Measurements from ENCODE around the gene ECI1.

ECI1 gene

DNA sequence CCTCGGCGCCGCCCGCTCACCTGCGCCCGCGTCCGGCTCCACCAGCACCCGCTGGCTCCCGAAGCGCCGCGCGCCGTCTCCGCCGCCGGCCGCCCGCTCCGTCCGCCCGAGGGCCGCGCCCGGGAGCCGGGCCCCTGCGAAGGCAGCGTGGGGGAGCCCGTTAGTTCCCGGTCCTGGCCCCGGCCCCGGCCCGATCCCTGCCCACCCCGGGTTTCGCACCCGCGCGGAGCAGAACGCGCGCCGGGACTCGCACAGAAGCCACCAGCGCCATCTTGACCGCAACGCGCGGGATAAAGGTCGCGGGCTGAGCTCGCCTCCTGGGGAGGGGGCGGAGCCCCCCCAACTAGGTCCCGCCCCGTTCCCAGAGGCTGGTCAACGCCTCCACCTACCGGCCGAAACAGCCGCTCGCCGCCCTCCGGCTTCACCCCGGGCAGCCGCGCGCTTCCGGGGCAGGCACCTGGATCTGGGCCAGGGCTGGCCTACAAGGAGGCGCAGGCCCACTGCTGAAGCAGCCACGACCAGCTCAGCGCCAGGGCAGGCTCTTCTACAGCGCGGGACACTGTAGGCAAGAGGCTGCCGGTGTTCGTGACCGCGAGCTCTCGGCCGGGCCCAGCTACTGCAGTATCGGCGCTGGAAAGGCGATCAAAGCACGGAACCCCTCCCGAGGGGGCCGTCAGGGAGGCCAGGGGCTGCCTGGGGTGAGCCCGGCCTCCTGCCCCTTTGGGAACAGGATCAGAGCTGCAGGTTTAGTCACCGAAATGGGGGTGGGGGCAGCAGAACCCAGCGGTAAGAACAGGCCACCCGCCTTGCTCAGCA is at the start of gene ECI1:
Gene ECI1, minus strand, starts transcription at position 292 of the 816 bp plus-strand sequence. Its CDS starts 21 bp downstream, at position 271.
- Histone ChIP-seq H3K4me2 (ENCODE audit: low read length) (peak within 1 kb of the TSS; percentile 82), H2AFZ (ENCODE audit: low read length) (no peak within 1 kb of the TSS), H3K79me2 (ENCODE audit: insufficient read depth, low read length) (peaks cover 9% of the 10 kb centered on the region), H3K4me1 (ENCODE audit: insufficient read depth, low read length, severe bottlenecking) (peaks cover 29% of the 10 kb centered on the region), H3K9ac (ENCODE audit: low read length) (peak within 1 kb of the TSS; percentile 74), H3K9me2 (ENCODE audit: low read depth, low read length) (no peaks in the 10 kb centered on the region), H3K36me3 (ENCODE audit: insufficient read depth, low read length) (peaks cover 46% of the 10 kb centered on the region), H3F3A (ENCODE audit: insufficient read depth, low read length) (peaks cover 15% of the 10 kb centered on the region), H4K20me1 (ENCODE audit: insufficient read depth, low read length) (no peaks in the 10 kb centered on the region), H3K27me3 (ENCODE audit: insufficient read depth, low read length) (no peaks in the 10 kb centered on the region), H3K9me3 (ENCODE audit: low read length) (no peaks in the 10 kb centered on the region), H3K4me3 (ENCODE audit: low read depth, low read length, poor library complexity, severe bottlenecking) (peak within 1 kb of the TSS; percentile 70), H3K27ac (ENCODE audit: low read depth, low read length, poor library complexity, severe bottlenecking) (peak within 1 kb of the TSS; percentile 81)
- TF ChIP-seq EZH2 (IDR thresholded peaks at IDR 0.05; ENCODE audit: borderline replicate concordance, low read length): no peak
- TF ChIP-seq, protein P1, sequence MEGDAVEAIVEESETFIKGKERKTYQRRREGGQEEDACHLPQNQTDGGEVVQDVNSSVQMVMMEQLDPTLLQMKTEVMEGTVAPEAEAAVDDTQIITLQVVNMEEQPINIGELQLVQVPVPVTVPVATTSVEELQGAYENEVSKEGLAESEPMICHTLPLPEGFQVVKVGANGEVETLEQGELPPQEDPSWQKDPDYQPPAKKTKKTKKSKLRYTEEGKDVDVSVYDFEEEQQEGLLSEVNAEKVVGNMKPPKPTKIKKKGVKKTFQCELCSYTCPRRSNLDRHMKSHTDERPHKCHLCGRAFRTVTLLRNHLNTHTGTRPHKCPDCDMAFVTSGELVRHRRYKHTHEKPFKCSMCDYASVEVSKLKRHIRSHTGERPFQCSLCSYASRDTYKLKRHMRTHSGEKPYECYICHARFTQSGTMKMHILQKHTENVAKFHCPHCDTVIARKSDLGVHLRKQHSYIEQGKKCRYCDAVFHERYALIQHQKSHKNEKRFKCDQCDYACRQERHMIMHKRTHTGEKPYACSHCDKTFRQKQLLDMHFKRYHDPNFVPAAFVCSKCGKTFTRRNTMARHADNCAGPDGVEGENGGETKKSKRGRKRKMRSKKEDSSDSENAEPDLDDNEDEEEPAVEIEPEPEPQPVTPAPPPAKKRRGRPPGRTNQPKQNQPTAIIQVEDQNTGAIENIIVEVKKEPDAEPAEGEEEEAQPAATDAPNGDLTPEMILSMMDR (IDR thresholded peaks at IDR 0.05; ENCODE audit: low read length): peak; percentile 54

- Histone ChIP-seq H3K27me3 (ENCODE audit: insufficient read depth, low read length) (peaks cover 7% of the 10 kb centered on the region; the same call in 1 of the 2 replicates), H3K9ac (ENCODE audit: low read length) (no peak overlapping the region), H3K4me2 (ENCODE audit: low read length) (no peak overlapping the region), H3K36me3 (ENCODE audit: insufficient read depth, low read length) (no peaks in the 10 kb centered on the region), H3K4me3 (ENCODE audit: low read depth, low read length, poor library complexity, severe bottlenecking) (no peak overlapping the region), H3F3A (ENCODE audit: insufficient read depth, low read length) (no peaks in the 10 kb centered on the region), H3K9me3 (ENCODE audit: low read length) (no peaks in the 10 kb centered on the region), H3K9me2 (ENCODE audit: low read depth, low read length) (no peaks in the 10 kb centered on the region), H3K79me2 (ENCODE audit: insufficient read depth, low read length) (no peaks in the 10 kb centered on the region), H3K4me1 (ENCODE audit: insufficient read depth, low read length, severe bottlenecking) (no peaks in the 10 kb centered on the region), H4K20me1 (ENCODE audit: insufficient read depth, low read length) (no peaks in the 10 kb centered on the region), H2AFZ (ENCODE audit: low read length) (no peak overlapping the region), H3K27ac (ENCODE audit: low read depth, low read length, poor library complexity, severe bottlenecking) (no peak overlapping the region)
- TF ChIP-seq EZH2 (IDR thresholded peaks at IDR 0.05; ENCODE audit: borderline replicate concordance, low read length): no peak
- TF ChIP-seq, protein P1 (IDR thresholded peaks at IDR 0.05; ENCODE audit: low read length): no peak
Observed at GRCh38 chr16:2299915-2300192, 48.5 kb upstream of the ECI1 start.

GRCh38 chr16:2299121-2299914 is 47.9 kb upstream of the ECI1 start:
- Histone ChIP-seq H3K4me3 (ENCODE audit: low read depth, low read length, poor library complexity, severe bottlenecking) (no peak overlapping the region), H3F3A (ENCODE audit: insufficient read depth, low read length) (no peaks in the 10 kb centered on the region), H3K4me2 (ENCODE audit: low read length) (no peak overlapping the region), H2AFZ (ENCODE audit: low read length) (no peak overlapping the region), H3K9ac (ENCODE audit: low read length) (no peak overlapping the region), H3K79me2 (ENCODE audit: insufficient read depth, low read length) (no peaks in the 10 kb centered on the region), H3K4me1 (ENCODE audit: insufficient read depth, low read length, severe bottlenecking) (no peaks in the 10 kb centered on the region), H3K27me3 (ENCODE audit: insufficient read depth, low read length) (peaks cover 7% of the 10 kb centered on the region; the same call in 1 of the 2 replicates), H3K27ac (ENCODE audit: low read depth, low read length, poor library complexity, severe bottlenecking) (no peak overlapping the region), H4K20me1 (ENCODE audit: insufficient read depth, low read length) (no peaks in the 10 kb centered on the region), H3K9me2 (ENCODE audit: low read depth, low read length) (no peaks in the 10 kb centered on the region), H3K36me3 (ENCODE audit: insufficient read depth, low read length) (no peaks in the 10 kb centered on the region), H3K9me3 (ENCODE audit: low read length) (no peaks in the 10 kb centered on the region)
- TF ChIP-seq, protein P1 (IDR thresholded peaks at IDR 0.05; ENCODE audit: low read length): no peak
- no peak for TF ChIP-seq EZH2 (IDR thresholded peaks at IDR 0.05; ENCODE audit: borderline replicate concordance, low read length)
